DMS114 treated with DMSO at 0.1 percent for 48 hours (cell line): ENCODE results near the gene FAM184A.

Source experiments
- DNase-seq: peaks from one replicate; lab custom pipeline; 2025; ENCODE audit not compliant: unreplicated experiment; lab: John Stamatoyannopoulos, UW

Gene FAM184A

DNA sequence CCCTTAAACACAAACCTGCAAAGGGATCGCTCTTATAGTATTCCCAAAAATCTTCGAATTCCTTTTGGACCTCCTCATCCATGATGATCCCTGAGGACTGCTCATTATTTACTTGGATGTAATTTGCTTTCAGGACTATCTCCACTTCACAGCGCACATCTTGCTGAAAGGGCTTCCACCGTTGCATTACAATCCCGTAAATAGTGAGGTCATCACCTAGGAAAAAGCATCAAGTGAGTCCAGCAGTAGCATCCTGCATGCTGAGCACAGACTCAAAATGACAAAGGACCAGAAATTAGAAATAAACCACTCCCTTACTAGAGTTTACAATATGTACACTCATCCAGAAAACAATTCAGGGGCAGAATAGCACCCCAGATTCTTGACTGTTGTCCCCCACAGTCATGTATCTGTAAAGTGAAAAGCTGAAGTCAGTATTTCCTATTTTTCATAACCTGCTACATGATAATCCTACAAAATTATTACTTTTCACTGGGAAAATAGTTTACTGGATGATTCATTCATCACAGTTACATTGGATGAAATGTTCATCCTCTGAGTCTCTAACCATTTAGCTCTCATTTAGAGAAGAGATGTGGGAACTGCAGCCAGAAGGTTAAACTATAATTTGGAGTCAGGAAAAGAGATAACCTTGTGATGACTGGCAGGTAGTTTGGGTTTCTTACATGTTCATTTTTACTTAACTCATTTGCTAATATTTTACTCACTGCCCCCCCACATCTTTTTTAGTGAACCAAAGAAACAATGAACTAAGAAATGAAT is 160.7 kb downstream of the FAM184A start:
- no peak for DNase-seq

DNA sequence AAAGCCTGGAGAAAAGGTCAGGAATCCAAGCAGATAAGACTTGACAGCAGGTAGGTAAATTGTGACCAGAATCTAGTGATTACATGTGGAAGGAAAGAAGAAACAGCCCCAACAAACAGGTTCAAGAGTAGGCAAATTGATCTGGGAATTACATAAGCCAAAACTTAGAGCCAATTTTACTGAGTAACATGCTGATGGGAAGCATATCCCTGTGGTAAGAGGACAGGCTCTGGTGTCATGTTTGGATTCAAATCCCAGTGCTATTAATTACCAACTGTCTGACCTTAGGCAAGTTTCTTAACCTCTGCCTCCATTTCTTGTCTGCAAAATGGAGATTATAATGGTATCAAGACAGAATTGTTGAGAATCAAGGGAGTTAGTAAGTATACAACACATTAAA is 163.9 kb downstream of the FAM184A start:
- no peak for DNase-seq

DNA sequence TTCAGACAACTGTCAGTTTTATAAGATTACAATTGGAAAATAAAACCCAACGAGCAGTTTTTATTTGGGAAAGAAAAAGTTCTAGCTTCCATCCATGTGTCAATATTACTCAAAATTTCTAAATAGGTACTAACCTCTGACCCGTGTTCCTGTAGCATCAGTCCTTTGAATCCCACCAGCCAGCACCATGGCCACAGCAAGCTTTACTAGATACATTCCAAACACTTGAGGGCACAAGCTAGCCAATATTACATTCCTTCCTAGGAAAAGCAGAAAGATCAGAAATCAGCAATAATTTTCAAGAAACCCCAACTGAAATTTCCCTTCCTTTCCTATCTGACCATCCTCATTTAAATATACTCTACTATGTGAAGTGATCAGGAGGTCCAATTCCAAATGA is 165.3 kb downstream of the FAM184A start:
- DNase-seq, result no peak

DNA sequence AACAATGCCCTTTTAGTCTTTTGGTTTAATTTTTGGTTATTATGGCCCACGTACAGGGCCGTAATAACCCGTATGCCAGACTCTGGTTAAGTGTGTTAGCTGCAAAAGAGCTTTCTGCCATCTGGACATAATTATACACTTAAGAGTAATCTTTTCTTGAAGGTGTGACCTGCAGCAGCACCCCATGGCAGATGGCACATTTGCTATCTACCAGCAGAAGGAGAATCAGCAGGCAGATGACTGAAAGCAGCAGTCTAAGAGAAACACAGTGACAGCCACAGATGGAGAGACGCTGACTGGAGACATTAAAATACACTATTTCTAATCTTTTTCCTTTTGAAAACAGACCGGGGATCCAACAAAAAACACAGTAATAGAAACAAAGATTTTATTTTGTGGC is 165.8 kb downstream of the FAM184A start:
- DNase-seq, result no peak
